Neutrophil (primary cell): ENCODE data around the gene LRRC4C.

ENCODE experiments used
- H3K27ac ChIP-seq: fragments of 200-600 bp; sonication (generic); 2 replicates; pipeline ENCODE4 v1.5.1; 2016; ENCODE audit warnings: mild to moderate bottlenecking, moderate library complexity
- H3K27me3 ChIP-seq: fragments of 200-600 bp; sonication (generic); 2 replicates; pipeline ENCODE4 v1.6.0; 2016; ENCODE audit warnings: mild to moderate bottlenecking
- H3K36me3 ChIP-seq: fragments of 200-600 bp; sonication (generic); 2 replicates; pipeline ENCODE4 v1.5.1; 2017
- H3K4me1 ChIP-seq, 2 experiments: fragments of 200-600 bp in 1 of 2; sonication (generic) in 1 of 2; 1 replicate in 1 of 2; 2 replicates in 1 of 2; pipeline versions ENCODE4 v1.5.1 to v1.6.1; 2013 to 2016; ENCODE audit warnings: low read depth in 1 of 2, low read length in 1 of 2, mild to moderate bottlenecking in 1 of 2, moderate library complexity in 1 of 2; ENCODE audit not compliant: control insufficient read depth in 1 of 2, insufficient read depth in 1 of 2
- H3K4me3 ChIP-seq, 2 experiments: fragments of 200-600 bp in 1 of 2; sonication (generic) in 1 of 2; 1 replicate in 1 of 2; 2 replicates in 1 of 2; pipeline ENCODE4 v1.5.1; 2013 to 2016; ENCODE audit warnings: low read depth in 1 of 2, low read length in 1 of 2, mild to moderate bottlenecking in 1 of 2, moderate library complexity in 1 of 2
- H3K9me3 ChIP-seq: fragments of 200-600 bp; sonication (generic); 2 replicates; pipeline ENCODE4 v1.5.1; 2016
- CTCF ChIP-seq: fragments of 200-600 bp; sonication (generic); IDR thresholded peaks from 2 replicates; pipeline ENCODE4 v1.5.1; 2016; ENCODE audit warnings: antibody characterized with exemption

Gene LRRC4C

GRCh38 chr11:40291741-40292140, 1167.7 kb downstream of the LRRC4C start:
- Histone ChIP-seq H3K27ac (no peak overlapping the region), H3K36me3 (no peaks in the 10 kb centered on the region), H3K4me3 (no peak overlapping the region), H3K9me3 (no peaks in the 10 kb centered on the region), H3K27me3 (peaks cover 46% of the 10 kb centered on the region), H3K4me1 (peaks cover 0 to 5% of the 10 kb centered on the region in 2 experiments)
- TF ChIP-seq CTCF, result no peak

GRCh38 chr11:40291329-40291728, 1168.1 kb downstream of the LRRC4C start:
- H3K4me1 ChIP-seq, result peaks cover 0 to 5% of the 10 kb centered on the region in 2 experiments
- H3K27ac ChIP-seq, result no peak overlapping the region
- H3K4me3 ChIP-seq, result no peak overlapping the region
- TF ChIP-seq CTCF, result no peak
- H3K27me3 ChIP-seq, result peaks cover 46% of the 10 kb centered on the region
- no peaks in the 10 kb centered on the region for H3K9me3 ChIP-seq
- H3K36me3 ChIP-seq, result no peaks in the 10 kb centered on the region

GRCh38 chr11:40290171-40290631, 1169.3 kb downstream of the LRRC4C start:
- Histone ChIP-seq H3K9me3 (no peaks in the 10 kb centered on the region), H3K36me3 (no peaks in the 10 kb centered on the region), H3K4me1 (peaks cover 0 to 5% of the 10 kb centered on the region in 2 experiments), H3K4me3 (no peak overlapping the region), H3K27me3 (peaks cover 46% of the 10 kb centered on the region), H3K27ac (no peak overlapping the region)
- no peak for TF ChIP-seq CTCF

GRCh38 chr11:40289370-40289769, 1170.1 kb downstream of the LRRC4C start:
- Histone ChIP-seq H3K9me3 (no peaks in the 10 kb centered on the region), H3K27me3 (peaks cover 44% of the 10 kb centered on the region), H3K36me3 (no peaks in the 10 kb centered on the region), H3K27ac (no peak overlapping the region), H3K4me3 (no peak overlapping the region), H3K4me1 (peaks cover 0 to 5% of the 10 kb centered on the region in 2 experiments)
- TF ChIP-seq CTCF, result no peak

GRCh38 chr11:40287916-40288803, 1171.3 kb downstream of the LRRC4C start:
- H3K4me1 ChIP-seq, result no peaks in the 10 kb centered on the region
- H3K9me3 ChIP-seq, result no peaks in the 10 kb centered on the region
- H3K4me3 ChIP-seq, result no peak overlapping the region
- H3K27me3 ChIP-seq, result peaks cover 32% of the 10 kb centered on the region
- H3K27ac ChIP-seq, result no peak overlapping the region
- no peaks in the 10 kb centered on the region for H3K36me3 ChIP-seq
- TF ChIP-seq CTCF, result no peak
